HCT116 (cell line): Measurements from ENCODE around the gene CDH16. TPM values are rescaled to one million over a fixed set of nuclear protein-coding genes. Genes with fewer than 3 reads are reported as not detected.

ENCODE experiments used
- ATAC-seq: fragments of 200-7000 bp; cut with Tn5 transposase; 2 replicates; pipeline ENCODE4 v1.9.1; 2020; ENCODE audit warnings: mild to moderate bottlenecking, moderate library complexity
- BruUV-seq: library from RNA; stranded (reverse); fragments of 400-500 nt; replicated peaks from 2 replicates; lab custom pipeline; 2021; lab: Mats Ljungman, UMichigan
- CTCF ChIA-PET: fragments of 300-600 bp; sonication (Branson Sonifier 250); formaldehyde crosslinking; loops from one replicate; lab custom pipeline; 2021; ENCODE audit warnings: antibody characterized with exemption; lab: Charles Lee
- POLR2A ChIA-PET: fragments of 300-600, 350-600 bp; sonication (Branson Sonifier 250); formaldehyde crosslinking; loops from one replicate; lab custom pipeline; 2021; ENCODE audit warnings: antibody characterized with exemption; lab: Charles Lee
- RAD21 ChIA-PET, 2 experiments: fragments of 300-600 bp; sonication (Branson Sonifier 250); formaldehyde crosslinking; loops; one replicate each; lab custom pipeline; 2023; ENCODE audit warnings: low total read pairs in 2 of 2; ENCODE audit not compliant: uncharacterized antibody in 2 of 2, unreplicated experiment in 2 of 2, low non-redundant PET in 1 of 2; lab: Charles Lee
- DNase-seq: peaks from one replicate; pipeline ENCODE4 v3.0.0-alpha.2; 2010; ENCODE audit warnings: low read depth, low spot score
- H2AFZ ChIP-seq: fragments of 200-600 bp; shearing (Covaris generic), sonication (generic); 2 replicates; pipeline ENCODE4 v1.6.1; 2017; ENCODE audit warnings: low read depth, mixed run types, mixed read lengths, antibody characterized with exemption, low read length; ENCODE audit not compliant: poor library complexity, severe bottlenecking
- H3K27ac ChIP-seq: 2 replicates; pipeline ENCODE4 v1.5.1; 2012; ENCODE audit warnings: low read depth, low read length
- H3K27me3 ChIP-seq: fragments of 200-600 bp; sonication (generic); 2 replicates; pipeline ENCODE4 v1.6.1; 2016; ENCODE audit warnings: mixed run types, low read length, mixed read lengths; ENCODE audit not compliant: insufficient read depth
- H3K36me3 ChIP-seq, 2 experiments: fragments of 200-500 bp in 1 of 2; fragments of 200-600 bp in 1 of 2; sonication (Bioruptor generic) in 1 of 2; sonication (generic) in 1 of 2; 2 replicates each; pipeline versions ENCODE4 v1.5.1 to v1.6.1; 2014 to 2016; ENCODE audit warnings: low read length in 2 of 2, inconsistent platforms in 1 of 2, mixed read lengths in 1 of 2, mixed run types in 1 of 2; ENCODE audit not compliant: insufficient read depth in 2 of 2, control insufficient read depth in 1 of 2
- H3K4me1 ChIP-seq, 2 experiments: fragments of 200-600 bp in 1 of 2; sonication (generic) in 1 of 2; 2 replicates each; pipeline versions ENCODE4 v1.5.1 to v1.6.1; 2012 to 2017; ENCODE audit warnings: low read length in 2 of 2, inconsistent platforms in 1 of 2, mild to moderate bottlenecking in 1 of 2, mixed read lengths in 1 of 2, mixed run types in 1 of 2, moderate library complexity in 1 of 2; ENCODE audit not compliant: insufficient read depth in 2 of 2, control insufficient read depth in 1 of 2
- H3K4me2 ChIP-seq: fragments of 200-600 bp; sonication (generic); 2 replicates; pipeline ENCODE4 v1.6.1; 2017; ENCODE audit warnings: mixed run types, low read length, mixed read lengths
- H3K4me3 ChIP-seq, 2 experiments: fragments of 200-600 bp in 1 of 2; sonication (generic) in 1 of 2; replicated peaks in 1 of 2; 2 replicates each; pipeline ENCODE4 v1.5.1; 2011 to 2016; ENCODE audit warnings: low read length in 2 of 2, control low read depth in 1 of 2, low read depth in 1 of 2, mild to moderate bottlenecking in 1 of 2, mixed read lengths in 1 of 2, mixed run types in 1 of 2
- H3K79me2 ChIP-seq: fragments of 200-600 bp; sonication (generic); 2 replicates; pipeline ENCODE4 v1.6.1; 2017; ENCODE audit warnings: mild to moderate bottlenecking, mixed run types, low read length, moderate library complexity, mixed read lengths; ENCODE audit not compliant: insufficient read depth
- H3K9ac ChIP-seq: fragments of 200-600 bp; sonication (generic); 2 replicates; pipeline ENCODE4 v1.6.1; 2016; ENCODE audit warnings: low read length, mixed read lengths
- H3K9me2 ChIP-seq: fragments of 200-600 bp; sonication (generic), shearing (Covaris generic); 2 replicates; pipeline ENCODE4 v1.6.1; 2017; ENCODE audit warnings: mixed run types, mild to moderate bottlenecking, moderate library complexity; ENCODE audit not compliant: insufficient read depth
- H3K9me3 ChIP-seq, 2 experiments: fragments of 200-500 bp in 1 of 2; fragments of 200-600 bp in 1 of 2; sonication (Bioruptor generic) in 1 of 2; sonication (generic) in 1 of 2; 2 replicates each; pipeline ENCODE4 v1.6.1; 2014 to 2017; ENCODE audit warnings: low read length in 2 of 2, mixed read lengths in 2 of 2, inconsistent platforms in 1 of 2, low read depth in 1 of 2, mild to moderate bottlenecking in 1 of 2, mixed run types in 1 of 2, moderate library complexity in 1 of 2; ENCODE audit not compliant: control insufficient read depth in 1 of 2, insufficient read depth in 1 of 2
- H4K20me1 ChIP-seq: fragments of 200-600 bp; sonication (generic), shearing (Covaris generic); 2 replicates; pipeline ENCODE4 v1.6.1; 2017; ENCODE audit warnings: mixed run types, mild to moderate bottlenecking, moderate library complexity; ENCODE audit not compliant: insufficient read depth
- CEBPB ChIP-seq: IDR thresholded peaks from 2 replicates; pipeline ENCODE4 v1.6.1; 2012; ENCODE audit warnings: low read depth
- ELF1 ChIP-seq: IDR thresholded peaks from 2 replicates; pipeline ENCODE4 v1.6.1; 2012; ENCODE audit warnings: low read depth, borderline replicate concordance
- EZH2phosphoT487 ChIP-seq: fragments of 200-600 bp; IDR thresholded peaks from 2 replicates; pipeline ENCODE4 v1.6.1; 2018; ENCODE audit warnings: antibody characterized with exemption, borderline replicate concordance
- JUND ChIP-seq: IDR thresholded peaks from 2 replicates; pipeline ENCODE4 v1.6.1; 2012
- POLR2A ChIP-seq: IDR thresholded peaks from 2 replicates; pipeline ENCODE4 v1.7.0; 2011; ENCODE audit warnings: borderline replicate concordance; ENCODE audit not compliant: insufficient read depth, insufficient read length; ENCODE audit errors: extremely low read depth
- RAD21 ChIP-seq: IDR thresholded peaks from 2 replicates; pipeline ENCODE4 v1.6.1; 2012; ENCODE audit warnings: low read depth, mild to moderate bottlenecking
- SP1 ChIP-seq: IDR thresholded peaks from 2 replicates; pipeline ENCODE4 v1.6.1; 2012; ENCODE audit warnings: low read depth
- SRF ChIP-seq: IDR thresholded peaks from 2 replicates; pipeline ENCODE4 v1.6.1; 2012; ENCODE audit warnings: low read depth
- YY1 ChIP-seq: IDR thresholded peaks from 2 replicates; pipeline ENCODE4 v1.6.1; 2011; ENCODE audit warnings: low read length, low read depth, moderate library complexity, mild to moderate bottlenecking; ENCODE audit not compliant: insufficient replicate concordance; ENCODE audit errors: extremely low read depth
- intact Hi-C: fragments of 100-400 bp; cut with micrococcal nuclease; formaldehyde crosslinking; loops from 2 replicates; pipeline ENCODE4 v1.10.0; 2022
- total RNA-seq: library from RNA; stranded (reverse); gene quantifications from one replicate; pipeline ENCODE4 v1.2.1, GENCODE V29; 2021; ENCODE audit not compliant: unreplicated experiment
- TF ChIP-seq, protein P1 (sequence below), 3 experiments: fragments of 200-600 bp in 1 of 3; sonication (generic) in 1 of 3; IDR thresholded peaks in 2 of 3; conservative IDR thresholded peaks in 1 of 3; 2 replicates each; pipeline ENCODE4 v1.5.1; 2012 to 2017; ENCODE audit warnings: low read depth in 2 of 3, low read length in 2 of 3, antibody characterized with exemption in 1 of 3, borderline replicate concordance in 1 of 3, control low read depth in 1 of 3, mild to moderate bottlenecking in 1 of 3, mixed read lengths in 1 of 3, mixed run types in 1 of 3, moderate library complexity in 1 of 3; ENCODE audit not compliant: insufficient read depth in 1 of 3
- TF ChIP-seq, protein P2 (sequence below): IDR thresholded peaks from 2 replicates; pipeline ENCODE4 v1.6.1; 2012
- TF ChIP-seq, protein P3 (sequence below): IDR thresholded peaks from 2 replicates; pipeline ENCODE4 v1.6.1; 2012

Gene CDH16
- total RNA-seq, 1 experiment from 2014 or later: not detected

DNA sequence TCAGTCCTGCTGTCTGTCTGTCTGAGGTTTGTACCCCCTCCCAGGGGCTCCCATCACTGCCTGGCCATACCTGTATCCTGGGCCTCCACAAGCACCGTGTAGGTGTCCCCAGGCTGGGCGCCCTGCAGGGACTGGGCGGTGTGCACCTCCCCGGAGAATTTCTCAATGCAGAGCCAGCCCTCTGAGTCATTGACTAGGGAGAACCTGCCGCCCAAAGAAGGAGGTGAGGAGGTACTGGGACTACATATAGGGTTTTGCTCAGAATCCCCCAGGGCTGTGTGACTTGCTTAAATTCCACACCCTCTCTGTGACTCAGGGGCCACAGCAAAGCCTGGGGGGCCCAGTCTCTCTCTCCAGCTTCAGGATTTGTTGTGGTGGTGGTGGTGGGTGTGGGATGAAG lies 7.6 kb downstream of the CDH16 start:
- Histone ChIP-seq H3K36me3 (no peaks in the 10 kb centered on the region), H4K20me1 (no peaks in the 10 kb centered on the region), H3K4me1 (peaks cover 0 to 13% of the 10 kb centered on the region in 2 experiments; a peak in 3 of 4 replicates), H3K4me3 (no peak overlapping the region), H3K4me2 (peak overlapping the region; percentile 28; the same call in 1 of the 2 replicates), H2AFZ (no peak overlapping the region), H3K9ac (no peak overlapping the region), H3K27me3 (no peaks in the 10 kb centered on the region), H3K27ac (no peak overlapping the region), H3K9me2 (no peaks in the 10 kb centered on the region), H3K79me2 (no peaks in the 10 kb centered on the region), H3K9me3 (no peaks in the 10 kb centered on the region)
- ATAC-seq (0 out of 2 replicates have a peak, but pooled peaks have one; percentile 13), DNase-seq (no peak)
- intact Hi-C loops: no loop called here
- TF ChIP-seq CEBPB (no peak), POLR2A (no peak), SRF (no peak), RAD21 (no peak)
- TF ChIP-seq, protein P1, sequence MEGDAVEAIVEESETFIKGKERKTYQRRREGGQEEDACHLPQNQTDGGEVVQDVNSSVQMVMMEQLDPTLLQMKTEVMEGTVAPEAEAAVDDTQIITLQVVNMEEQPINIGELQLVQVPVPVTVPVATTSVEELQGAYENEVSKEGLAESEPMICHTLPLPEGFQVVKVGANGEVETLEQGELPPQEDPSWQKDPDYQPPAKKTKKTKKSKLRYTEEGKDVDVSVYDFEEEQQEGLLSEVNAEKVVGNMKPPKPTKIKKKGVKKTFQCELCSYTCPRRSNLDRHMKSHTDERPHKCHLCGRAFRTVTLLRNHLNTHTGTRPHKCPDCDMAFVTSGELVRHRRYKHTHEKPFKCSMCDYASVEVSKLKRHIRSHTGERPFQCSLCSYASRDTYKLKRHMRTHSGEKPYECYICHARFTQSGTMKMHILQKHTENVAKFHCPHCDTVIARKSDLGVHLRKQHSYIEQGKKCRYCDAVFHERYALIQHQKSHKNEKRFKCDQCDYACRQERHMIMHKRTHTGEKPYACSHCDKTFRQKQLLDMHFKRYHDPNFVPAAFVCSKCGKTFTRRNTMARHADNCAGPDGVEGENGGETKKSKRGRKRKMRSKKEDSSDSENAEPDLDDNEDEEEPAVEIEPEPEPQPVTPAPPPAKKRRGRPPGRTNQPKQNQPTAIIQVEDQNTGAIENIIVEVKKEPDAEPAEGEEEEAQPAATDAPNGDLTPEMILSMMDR (IDR thresholded peaks at IDR 0.05 in 2 of 3, conservative IDR thresholded peaks at IDR 0.05 in 1 of 3; ENCODE audit: borderline replicate concordance in 1 of 3, insufficient read depth in 1 of 3, low read depth in 2 of 3, low read length in 2 of 3): no peak
- ChIA-PET POLR2A (no interaction called here), RAD21 (interaction anchor here in 1 of 2 experiments (0.8 kb wide), 1 partner anchor 462 kb away, joined by 3 read pairs; no protein-coding TSS in a partner anchor), CTCF (interaction anchor here (1.8 to 2.2 kb wide), 3 partner anchors 16 to 50 kb away, joined by 5 to 10 read pairs (median 9); partner anchors contain the start of gene CES3)
- BruUV-seq: no TSS peak

DNA sequence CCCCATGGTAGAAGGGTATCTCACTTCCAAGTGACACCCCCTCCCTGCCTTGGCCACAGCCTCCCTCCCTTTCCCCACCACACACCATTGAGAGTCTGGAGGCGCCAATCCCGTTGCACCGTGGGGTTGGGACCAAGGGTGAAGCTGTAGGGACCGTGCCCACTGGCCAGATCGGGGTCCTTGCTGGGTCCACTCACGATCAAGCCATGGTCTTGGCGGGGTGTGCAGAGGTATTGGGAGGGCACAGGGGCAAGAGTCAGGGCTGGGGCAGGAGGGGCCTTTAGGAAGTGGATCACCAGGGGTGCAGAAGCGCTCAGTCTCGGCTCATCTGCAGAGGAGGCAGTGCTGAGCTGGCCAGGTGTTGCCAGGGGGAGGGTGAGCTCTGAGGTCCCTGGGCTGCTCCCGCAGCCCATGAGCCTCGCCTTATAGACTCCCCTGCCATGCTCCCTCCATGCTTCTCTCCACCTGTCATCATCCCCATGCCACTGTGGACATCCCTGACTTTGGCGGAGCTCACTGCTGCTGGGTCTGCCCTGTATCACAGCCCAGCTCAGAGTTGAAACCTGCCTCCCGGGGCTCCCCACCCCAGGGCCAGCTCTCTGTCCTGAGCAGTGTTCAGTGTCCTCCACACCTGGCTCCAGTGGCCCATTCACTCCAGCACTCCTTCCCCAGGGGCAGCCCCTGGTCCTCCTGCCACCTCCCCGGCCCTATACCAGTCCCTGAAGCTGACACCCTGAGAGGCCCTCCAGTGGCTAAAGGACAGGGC lies 8.3 kb downstream of the CDH16 start:
- peaks cover 7 to 20% of the 10 kb centered on the region in 2 experiments for H3K4me1 ChIP-seq
- CTCF ChIA-PET: interaction anchor here (0.8 to 2.2 kb wide), 12 partner anchors 8 to 51 kb away, joined by 3 to 10 read pairs (median 5); partner anchors contain the start of genes CDH16, CES3 and PDP2
- intact Hi-C loops: no loop called here
- POLR2A ChIA-PET: interaction anchor here (1.0 kb wide), 1 partner anchor 9 kb away, joined by 3 read pairs; no protein-coding TSS in a partner anchor
- no peak overlapping the region for H2AFZ ChIP-seq
- ATAC-seq: no peak
- no TSS peak for BruUV-seq
- RAD21 ChIA-PET: interaction anchor here (0.8 to 1.2 kb wide), 2 partner anchors 19 to 463 kb away, joined by 3 to 4 read pairs; no protein-coding TSS in a partner anchor
- H3K4me3 ChIP-seq: no peak overlapping the region
- no peaks in the 10 kb centered on the region for H4K20me1 ChIP-seq
- H3K27ac ChIP-seq: no peak overlapping the region
- H3K9me2 ChIP-seq: no peaks in the 10 kb centered on the region
- H3K27me3 ChIP-seq: no peaks in the 10 kb centered on the region
- H3K9me3 ChIP-seq: no peaks in the 10 kb centered on the region
- no peaks in the 10 kb centered on the region for H3K36me3 ChIP-seq
- TF ChIP-seq CEBPB (no peak), POLR2A (no peak), EZH2phosphoT487 (no peak), ELF1 (no peak), SRF (no peak), SP1 (no peak), YY1 (no peak), JUND (no peak)
- TF ChIP-seq, protein P2, sequence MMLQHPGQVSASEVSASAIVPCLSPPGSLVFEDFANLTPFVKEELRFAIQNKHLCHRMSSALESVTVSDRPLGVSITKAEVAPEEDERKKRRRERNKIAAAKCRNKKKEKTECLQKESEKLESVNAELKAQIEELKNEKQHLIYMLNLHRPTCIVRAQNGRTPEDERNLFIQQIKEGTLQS: no peak
- TF ChIP-seq, protein P1 (IDR thresholded peaks at IDR 0.05 in 2 of 3, conservative IDR thresholded peaks at IDR 0.05 in 1 of 3; ENCODE audit: borderline replicate concordance in 1 of 3, insufficient read depth in 1 of 3, low read depth in 2 of 3, low read length in 2 of 3): no peak
- TF ChIP-seq, protein P3, sequence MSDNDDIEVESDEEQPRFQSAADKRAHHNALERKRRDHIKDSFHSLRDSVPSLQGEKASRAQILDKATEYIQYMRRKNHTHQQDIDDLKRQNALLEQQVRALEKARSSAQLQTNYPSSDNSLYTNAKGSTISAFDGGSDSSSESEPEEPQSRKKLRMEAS: no peak
- TF ChIP-seq, all 23 proteins: peak for 0
- DNase-seq: no peak
- Histone ChIP-seq H3K9ac (no peak overlapping the region), H3K79me2 (no peaks in the 10 kb centered on the region), H3K4me2 (no peak overlapping the region)
